DMS 273 treated with DMSO at 0.1 percent for 48 hours (cell line): ENCODE data around the gene ZIC5.

Experiments used
- DNase-seq: peaks from one replicate; lab custom pipeline; 2025; lab: John Stamatoyannopoulos, UW

The ZIC5 gene

GRCh38 chr13:99987154-99988019, 15.8 kb upstream of the ZIC5 start:
- DNase-seq = no peak

DNA sequence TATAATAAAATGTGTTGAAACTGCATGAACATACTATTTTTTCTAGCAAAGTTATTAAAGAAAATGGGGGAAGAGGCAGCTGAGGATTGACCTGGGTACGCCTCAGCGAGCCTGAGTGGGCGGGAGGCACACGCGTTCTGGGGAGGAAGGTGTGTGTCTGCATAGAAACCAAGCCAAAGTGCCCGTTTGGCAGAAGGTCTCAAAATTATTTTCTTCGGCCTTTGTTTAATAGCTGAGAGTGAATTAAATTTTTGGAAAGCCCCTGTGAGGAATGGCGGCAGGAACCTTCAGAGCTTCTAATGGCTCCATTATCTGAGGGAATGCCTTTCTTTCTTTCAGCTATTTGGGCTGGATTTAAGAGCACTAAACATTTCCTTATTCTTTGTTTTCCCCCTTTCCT, 15.2 kb upstream of the ZIC5 start:
- DNase-seq = no peak

DNA sequence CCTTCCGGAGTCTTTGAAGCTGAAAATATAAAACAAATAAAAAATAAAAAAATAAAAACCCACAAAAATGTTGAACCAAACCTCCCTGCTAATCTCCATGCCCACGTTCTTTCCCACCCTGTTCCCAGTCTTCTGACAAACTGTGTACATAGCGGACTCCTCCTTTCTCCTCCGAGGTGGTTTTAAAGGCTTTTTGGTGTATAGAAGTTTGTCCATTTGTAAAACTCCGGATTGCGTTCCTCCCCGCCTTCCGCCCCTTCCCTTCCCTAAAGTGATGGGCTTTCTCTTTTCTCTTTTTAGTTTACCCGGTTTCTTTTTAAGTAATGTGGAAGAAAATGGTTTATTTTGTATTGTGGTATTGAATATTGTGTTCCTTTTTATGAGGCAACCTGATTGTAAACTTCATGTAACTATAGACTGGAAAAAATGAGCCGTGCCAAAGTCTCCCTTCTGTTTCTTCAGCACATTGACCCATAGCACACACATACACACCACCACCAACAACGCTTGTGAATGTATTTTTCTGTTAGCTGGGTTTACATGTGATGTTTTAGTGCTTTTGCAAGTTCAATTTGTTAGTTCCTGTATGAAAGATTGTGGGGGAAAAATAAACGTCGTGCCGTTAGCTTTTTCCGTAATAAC, 14.4 kb upstream of the ZIC5 start:
- DNase-seq = no peak

GRCh38 chr13:99985241-99985874, 13.8 kb upstream of the ZIC5 start:
- no peak for DNase-seq

- no peak for DNase-seq
These were observed 13.1 kb upstream of the ZIC5 start for GRCh38 chr13:99984461-99985240.

- no peak for DNase-seq
These were observed 12.2 kb upstream of the ZIC5 start for GRCh38 chr13:99983499-99984401.

DNA sequence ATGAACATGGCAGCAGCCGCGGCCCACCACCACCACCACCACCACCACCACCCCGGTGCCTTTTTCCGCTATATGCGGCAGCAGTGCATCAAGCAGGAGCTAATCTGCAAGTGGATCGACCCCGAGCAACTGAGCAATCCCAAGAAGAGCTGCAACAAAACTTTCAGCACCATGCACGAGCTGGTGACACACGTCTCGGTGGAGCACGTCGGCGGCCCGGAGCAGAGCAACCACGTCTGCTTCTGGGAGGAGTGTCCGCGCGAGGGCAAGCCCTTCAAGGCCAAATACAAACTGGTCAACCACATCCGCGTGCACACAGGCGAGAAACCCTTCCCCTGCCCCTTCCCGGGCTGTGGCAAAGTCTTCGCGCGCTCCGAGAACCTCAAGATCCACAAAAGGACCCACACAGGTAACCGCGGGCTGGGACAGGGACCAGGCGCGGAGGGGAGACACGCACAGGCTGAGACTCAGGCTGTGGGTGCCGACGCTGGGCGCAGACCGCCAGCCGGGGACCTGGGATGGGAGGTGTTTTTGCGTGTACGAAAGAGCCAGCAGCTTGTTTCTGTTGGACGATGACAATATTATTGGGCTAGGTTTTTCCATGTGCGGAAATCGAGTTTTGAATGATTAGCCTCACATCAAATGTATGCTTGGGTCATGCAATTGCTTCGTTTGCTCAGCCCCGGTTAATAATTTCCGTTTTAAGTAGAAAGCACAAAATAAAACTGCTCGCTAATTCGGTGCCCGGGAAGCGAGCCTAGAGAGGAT, 11.3 kb upstream of the ZIC5 start:
- DNase-seq = no peak

DNA sequence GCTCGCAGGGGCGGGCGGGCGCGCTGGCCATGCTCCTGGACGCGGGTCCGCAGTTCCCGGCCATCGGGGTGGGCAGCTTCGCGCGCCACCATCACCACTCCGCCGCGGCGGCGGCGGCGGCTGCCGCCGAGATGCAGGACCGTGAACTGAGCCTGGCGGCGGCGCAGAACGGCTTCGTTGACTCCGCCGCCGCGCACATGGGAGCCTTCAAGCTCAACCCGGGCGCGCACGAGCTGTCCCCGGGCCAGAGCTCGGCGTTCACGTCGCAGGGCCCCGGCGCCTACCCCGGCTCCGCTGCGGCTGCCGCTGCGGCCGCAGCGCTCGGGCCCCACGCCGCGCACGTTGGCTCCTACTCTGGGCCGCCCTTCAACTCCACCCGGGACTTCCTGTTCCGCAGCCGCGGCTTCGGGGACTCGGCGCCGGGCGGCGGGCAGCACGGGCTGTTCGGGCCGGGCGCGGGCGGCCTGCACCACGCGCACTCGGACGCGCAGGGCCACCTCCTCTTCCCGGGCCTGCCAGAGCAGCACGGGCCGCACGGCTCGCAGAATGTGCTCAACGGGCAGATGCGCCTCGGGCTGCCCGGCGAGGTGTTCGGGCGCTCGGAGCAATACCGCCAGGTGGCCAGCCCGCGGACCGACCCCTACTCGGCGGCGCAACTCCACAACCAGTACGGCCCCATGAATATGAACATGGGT, 10.6 kb upstream of the ZIC5 start:
- no peak for DNase-seq

GRCh38 chr13:99981735-99982035, 10.1 kb upstream of the ZIC5 start, which contains the start of gene ZIC2:
Gene ZIC2 (plus strand): TSS chr13:99981784. CDS start chr13:99982065, 281 bp downstream.
- no peak for DNase-seq

GRCh38 chr13:99980824-99981734, 9.5 kb upstream of the ZIC5 start:
- peak; percentile 56 for DNase-seq

GRCh38 chr13:99980201-99980823, 8.7 kb upstream of the ZIC5 start:
- peak; percentile 56 for DNase-seq

DNA sequence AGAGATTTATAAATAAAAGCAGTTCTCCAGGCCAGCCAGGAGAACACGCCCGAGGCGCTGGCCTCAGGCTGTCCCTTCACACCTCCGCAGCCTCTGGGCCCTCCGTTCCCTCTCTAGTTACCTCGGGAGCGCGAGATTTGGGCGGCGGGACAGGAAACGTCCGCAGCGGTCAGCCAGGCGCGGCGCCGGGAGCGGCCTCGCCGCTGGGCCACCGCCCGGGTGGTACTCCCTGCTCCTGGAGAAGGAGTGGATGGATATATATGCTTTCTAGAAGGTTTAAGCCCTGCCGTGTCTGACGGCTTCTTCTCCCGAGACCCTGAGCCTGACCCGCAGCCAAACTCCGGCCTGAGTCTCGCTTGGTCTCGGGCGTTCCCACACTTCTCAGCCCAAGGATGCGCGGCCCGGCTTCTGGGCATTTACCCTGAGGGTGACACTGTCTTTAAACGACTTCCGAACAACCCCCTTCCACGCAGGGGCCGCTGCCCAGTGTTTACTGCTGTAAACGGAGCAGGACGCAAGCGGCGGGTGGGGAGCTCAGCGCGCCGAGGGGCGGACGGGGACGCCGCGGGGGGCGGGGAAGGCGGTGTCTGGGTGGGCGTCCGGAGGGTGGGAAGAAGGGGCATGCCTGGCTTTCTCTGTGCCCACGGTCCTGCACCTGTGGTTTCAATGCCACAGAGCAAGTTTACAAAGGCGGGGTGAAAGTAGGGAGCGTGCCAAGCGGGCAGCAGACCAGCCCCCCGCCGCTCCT, 8.1 kb upstream of the ZIC5 start:
- no peak for DNase-seq

GRCh38 chr13:99978799-99979452, 7.4 kb upstream of the ZIC5 start:
- no peak for DNase-seq

GRCh38 chr13:99977912-99978798, 6.6 kb upstream of the ZIC5 start:
- DNase-seq = no peak

- DNase-seq = no peak
These were observed 5.9 kb upstream of the ZIC5 start for GRCh38 chr13:99977334-99977911.

DNA sequence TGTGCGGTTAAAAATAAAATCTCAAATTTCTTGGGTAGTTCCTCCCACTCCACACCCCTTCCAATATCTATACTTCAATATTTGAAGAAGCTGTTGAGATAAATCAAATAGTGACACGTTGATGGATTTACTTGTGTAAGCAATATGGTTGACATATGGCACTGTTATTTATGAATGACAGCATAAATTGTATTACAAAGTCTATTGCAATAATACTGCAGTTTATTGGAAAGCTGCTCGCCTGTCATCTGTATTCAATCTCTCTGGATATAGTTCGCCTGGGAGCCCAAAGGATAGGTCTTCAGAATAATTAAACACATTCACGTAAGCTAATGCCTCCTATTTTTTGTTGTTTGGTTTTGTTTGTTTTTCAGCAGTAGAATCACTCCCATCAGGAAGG, 5.0 kb upstream of the ZIC5 start:
- DNase-seq = no peak
